MM.1S (cell line): ENCODE data around the gene ODAD4.

Experiments
- CTCF ChIP-seq: fragments of 300-600 bp; sonication (generic); IDR thresholded peaks from 2 replicates; pipeline ENCODE4 v1.5.1; 2016; ENCODE audit warnings: antibody characterized with exemption, low read length, mixed read lengths
- EZH2 ChIP-seq: fragments of 300-600 bp; sonication (generic); optimal IDR thresholded peaks from 2 replicates; pipeline ENCODE3; 2017; ENCODE audit warnings: low read depth, mild to moderate bottlenecking, antibody characterized with exemption, low read length, mixed read lengths
- EZH2phosphoT487 ChIP-seq: fragments of 300-600 bp; sonication (generic); IDR thresholded peaks from 2 replicates; pipeline ENCODE4 v1.6.1; 2018; ENCODE audit warnings: antibody characterized with exemption, low read length

- TF ChIP-seq CTCF = no peak
- TF ChIP-seq EZH2 = no peak
- TF ChIP-seq EZH2phosphoT487 = no peak
These were observed 25.2 kb upstream of the ODAD4 start for GRCh38 chr17:41905172-41905571.
